ENCODE data around the gene LRRFIP1.

DNA sequence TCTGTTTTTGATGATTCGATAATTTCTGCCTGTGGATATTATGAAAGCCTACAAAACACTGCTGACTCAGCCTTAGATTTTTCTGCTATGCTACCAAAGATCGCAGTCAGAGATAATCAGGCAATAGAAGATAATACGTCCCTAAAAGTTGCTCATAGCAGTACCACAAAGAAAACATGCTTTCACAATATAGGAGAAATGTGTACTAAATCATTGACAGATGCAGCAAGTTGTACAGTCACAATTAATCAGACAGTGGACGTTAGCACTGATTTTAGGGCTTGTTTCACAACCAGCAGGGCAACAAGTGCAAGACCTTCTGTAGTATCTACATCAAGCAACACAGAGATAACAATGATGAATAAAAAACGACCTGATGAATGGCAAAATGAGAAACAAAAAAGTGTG, 190.7 kb downstream of the LRRFIP1 start:
- TF ChIP-seq, protein P1, sequence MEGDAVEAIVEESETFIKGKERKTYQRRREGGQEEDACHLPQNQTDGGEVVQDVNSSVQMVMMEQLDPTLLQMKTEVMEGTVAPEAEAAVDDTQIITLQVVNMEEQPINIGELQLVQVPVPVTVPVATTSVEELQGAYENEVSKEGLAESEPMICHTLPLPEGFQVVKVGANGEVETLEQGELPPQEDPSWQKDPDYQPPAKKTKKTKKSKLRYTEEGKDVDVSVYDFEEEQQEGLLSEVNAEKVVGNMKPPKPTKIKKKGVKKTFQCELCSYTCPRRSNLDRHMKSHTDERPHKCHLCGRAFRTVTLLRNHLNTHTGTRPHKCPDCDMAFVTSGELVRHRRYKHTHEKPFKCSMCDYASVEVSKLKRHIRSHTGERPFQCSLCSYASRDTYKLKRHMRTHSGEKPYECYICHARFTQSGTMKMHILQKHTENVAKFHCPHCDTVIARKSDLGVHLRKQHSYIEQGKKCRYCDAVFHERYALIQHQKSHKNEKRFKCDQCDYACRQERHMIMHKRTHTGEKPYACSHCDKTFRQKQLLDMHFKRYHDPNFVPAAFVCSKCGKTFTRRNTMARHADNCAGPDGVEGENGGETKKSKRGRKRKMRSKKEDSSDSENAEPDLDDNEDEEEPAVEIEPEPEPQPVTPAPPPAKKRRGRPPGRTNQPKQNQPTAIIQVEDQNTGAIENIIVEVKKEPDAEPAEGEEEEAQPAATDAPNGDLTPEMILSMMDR (IDR thresholded peaks at IDR 0.05; ENCODE audit: low read length): no peak
- TF ChIP-seq EZH2 (optimal IDR thresholded peaks at IDR 0.05; ENCODE audit: low read depth, low read length): no peak

All from MM.1S (cell line).